Ovary (tissue), 9 donors: ENCODE data around the gene TAS2R41. TPM values are rescaled to one million over a fixed set of nuclear protein-coding genes. Genes with fewer than 3 reads are reported as not detected.
A peak's percentile ranks its signal among the peaks of the same experiment; 100 is the strongest.

Experiments used
- DNase-seq, 5 donors: peaks; one replicate each; pipeline ENCODE4 v3.0.0-alpha.2; 2019 to 2020
- H3K27ac ChIP-seq, 2 donors: fragments of 200-600 bp; one replicate each; pipeline versions ENCODE4 v1.5.1 to v1.8.0; 2019 to 2022
- H3K27me3 ChIP-seq: fragments of 200-600 bp; one replicate; pipeline ENCODE4 v1.8.0; 2022
- H3K36me3 ChIP-seq: fragments of 200-600 bp; sonication (generic); one replicate; pipeline ENCODE4 v1.5.1; 2019
- H3K4me1 ChIP-seq: one replicate; pipeline ENCODE4 v1.8.1; 2013; ENCODE audit warnings: mild to moderate bottlenecking, moderate library complexity; ENCODE audit not compliant: insufficient read depth
- H3K4me3 ChIP-seq: fragments of 200-600 bp; sonication (generic); one replicate; pipeline ENCODE4 v1.5.1; 2017
- H3K9me3 ChIP-seq, 2 donors: fragments of 200-600 bp in 1 of 2; sonication (generic) in 1 of 2; one replicate each; pipeline versions ENCODE4 v1.5.1 to v1.8.1; 2013 to 2019; ENCODE audit warnings: mild to moderate bottlenecking in 1 of 2, moderate library complexity in 1 of 2
- EP300 ChIP-seq: sonication (generic); formaldehyde crosslinking; IDR thresholded peaks from one replicate; pipeline ENCODE4 v1.6.1; 2017; ENCODE audit warnings: antibody characterized with exemption
- POLR2A ChIP-seq: fragments of 450-650 bp; IDR thresholded peaks from one replicate; pipeline ENCODE4 v1.6.1; 2017; ENCODE audit warnings: antibody characterized with exemption, mild to moderate bottlenecking, moderate library complexity
- whole genome bisulfite sequencing, 3 donors: extraction: QIAGEN DNeasy Blood & Tissue Kit in 1 of 3; methylation state at CpG; one replicate each; pipeline versions ENCODE4 v1.1.5 to v1.1.7; 2013 to 2017; 5-methylcytosine and 5-hydroxymethylcytosine counted together
- intact Hi-C, 4 donors: fragments of 100-400 bp; cut with DNase I; formaldehyde crosslinking; loops; one replicate each; pipeline versions ENCODE4 v1.11.0 to v1.15.1; 2022 to 2023
- polyA plus RNA-seq, 2 donors: library from polyadenylated mRNA; stranded (reverse); fragments of 200-250 nt in 1 of 2; fragments of 350-450 nt in 1 of 2; fragmentation: Illumina TruSeq in 1 of 2; extraction: RNeasy Lipid Tissue Mini Kit (QIAGEN cat#74804) in 1 of 2; gene quantifications; one replicate each; pipeline ENCODE4 v1.2.3, GENCODE V29; 2013 to 2014
- total RNA-seq, 7 donors: library from RNA; depleted of rRNA in 2 of 7; stranded (reverse); fragments of >200 nt in 2 of 7; fragmentation: NEBNext Ultra II Directional in 3 of 7; extraction: Animal tissue kit (Norgen Biotek cat#: 25700) in 3 of 7; gene quantifications; one replicate each; pipeline versions ENCODE4 v1.1.0 to v1.2.4, GENCODE V29; 2016 to 2023
- TF ChIP-seq, protein P1 (sequence below), 3 donors: fragments of 450-650 bp in 2 of 3; fragments of 200-600 bp in 1 of 3; IDR thresholded peaks; one replicate each; pipeline versions ENCODE4 v1.5.1 to v1.8.0; 2016 to 2022; ENCODE audit warnings: antibody characterized with exemption in 3 of 3, mild to moderate bottlenecking in 1 of 3
- donor health status: DM: no; HTN: no; CAD: no; lungs with moderate emphysema.
- donor health status: DM: no; HTN: no; CAD: no.
- donor health status: Bipolar disorder and iron deficiency.
- donor health status: DM: yes; HTN: yes; CAD: no.
- donor health status: DM: no; HTN: no; CAD: no.
- donor health status: DM: yes; HTN: yes; CAD: no.

Gene TAS2R41
- total and polyA plus RNA-seq, 9 donors = 0.50 TPM; not detected in 8

DNA sequence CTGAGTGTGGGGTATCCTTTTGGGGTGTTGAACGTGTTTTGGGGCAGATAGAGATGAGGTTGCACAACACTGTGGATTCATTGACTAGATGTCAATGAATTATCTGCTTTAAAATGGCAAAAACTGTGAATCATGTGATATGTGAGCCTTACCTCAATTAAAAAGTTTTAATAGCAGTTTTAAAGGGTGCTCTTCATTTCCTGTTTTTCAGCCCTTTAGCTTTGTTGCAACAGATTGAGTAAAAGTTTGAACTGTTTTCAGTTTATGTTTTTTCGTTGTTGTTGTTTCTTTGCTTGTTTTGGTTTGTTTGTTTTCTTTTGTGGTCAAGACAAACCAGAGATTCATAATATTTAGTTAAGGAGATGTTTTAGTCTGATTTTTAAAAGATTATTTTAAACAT, 9.4 kb downstream of the TAS2R41 start:
- intact Hi-C loops = no loop called here
- 55 to 75% (median 58%) methylated on average over 2 of the region's 2 CpGs for WGBS, 3 donors
- DNase-seq = no peak
- H3K36me3 ChIP-seq = no peaks in the 10 kb centered on the region
- H3K4me1 ChIP-seq = peaks cover 5% of the 10 kb centered on the region
- H3K4me3 ChIP-seq = no peak overlapping the region
- TF ChIP-seq EP300 (no peak), POLR2A (no peak)
- TF ChIP-seq, protein P1, sequence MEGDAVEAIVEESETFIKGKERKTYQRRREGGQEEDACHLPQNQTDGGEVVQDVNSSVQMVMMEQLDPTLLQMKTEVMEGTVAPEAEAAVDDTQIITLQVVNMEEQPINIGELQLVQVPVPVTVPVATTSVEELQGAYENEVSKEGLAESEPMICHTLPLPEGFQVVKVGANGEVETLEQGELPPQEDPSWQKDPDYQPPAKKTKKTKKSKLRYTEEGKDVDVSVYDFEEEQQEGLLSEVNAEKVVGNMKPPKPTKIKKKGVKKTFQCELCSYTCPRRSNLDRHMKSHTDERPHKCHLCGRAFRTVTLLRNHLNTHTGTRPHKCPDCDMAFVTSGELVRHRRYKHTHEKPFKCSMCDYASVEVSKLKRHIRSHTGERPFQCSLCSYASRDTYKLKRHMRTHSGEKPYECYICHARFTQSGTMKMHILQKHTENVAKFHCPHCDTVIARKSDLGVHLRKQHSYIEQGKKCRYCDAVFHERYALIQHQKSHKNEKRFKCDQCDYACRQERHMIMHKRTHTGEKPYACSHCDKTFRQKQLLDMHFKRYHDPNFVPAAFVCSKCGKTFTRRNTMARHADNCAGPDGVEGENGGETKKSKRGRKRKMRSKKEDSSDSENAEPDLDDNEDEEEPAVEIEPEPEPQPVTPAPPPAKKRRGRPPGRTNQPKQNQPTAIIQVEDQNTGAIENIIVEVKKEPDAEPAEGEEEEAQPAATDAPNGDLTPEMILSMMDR (IDR thresholded peaks at IDR 0.05) = no peak
- no peaks in the 10 kb centered on the region for H3K9me3 ChIP-seq
- H3K27me3 ChIP-seq = no peaks in the 10 kb centered on the region
- no peak overlapping the region for H3K27ac ChIP-seq

DNA sequence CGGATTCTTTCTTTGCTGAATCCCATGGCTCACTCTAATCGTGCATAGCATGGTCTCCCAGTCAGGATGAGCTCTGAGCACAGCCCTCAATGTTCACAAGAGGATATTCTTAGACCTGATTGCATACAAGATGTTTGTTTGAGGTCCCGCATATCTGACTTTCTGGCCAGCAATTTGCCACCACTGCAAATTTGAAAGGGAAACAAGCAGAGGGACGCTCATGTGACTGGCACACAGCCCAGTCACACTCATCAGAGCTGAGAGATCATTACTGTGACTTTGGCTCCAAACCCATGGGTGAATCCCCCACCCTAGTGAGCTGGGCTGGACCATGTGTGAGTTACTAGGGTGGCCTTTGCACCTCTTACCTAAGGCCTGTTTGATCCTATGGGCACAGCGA, 9.9 kb downstream of the TAS2R41 start:
- intact Hi-C loops = no loop called here
- 27 to 43% (median 29%) methylated on average over 5 of the region's 5 CpGs for WGBS, 3 donors
- H3K4me1 ChIP-seq = peaks cover 5% of the 10 kb centered on the region
- H3K9me3 ChIP-seq = no peaks in the 10 kb centered on the region
- H3K4me3 ChIP-seq = no peak overlapping the region
- no peaks in the 10 kb centered on the region for H3K36me3 ChIP-seq
- TF ChIP-seq, protein P1 (IDR thresholded peaks at IDR 0.05) = no peak
- TF ChIP-seq POLR2A (no peak), EP300 (no peak)
- H3K27ac ChIP-seq = no peak overlapping the region
- peak in 2 of 5 donors; percentile 22 to 31 for DNase-seq
- H3K27me3 ChIP-seq = no peaks in the 10 kb centered on the region

DNA sequence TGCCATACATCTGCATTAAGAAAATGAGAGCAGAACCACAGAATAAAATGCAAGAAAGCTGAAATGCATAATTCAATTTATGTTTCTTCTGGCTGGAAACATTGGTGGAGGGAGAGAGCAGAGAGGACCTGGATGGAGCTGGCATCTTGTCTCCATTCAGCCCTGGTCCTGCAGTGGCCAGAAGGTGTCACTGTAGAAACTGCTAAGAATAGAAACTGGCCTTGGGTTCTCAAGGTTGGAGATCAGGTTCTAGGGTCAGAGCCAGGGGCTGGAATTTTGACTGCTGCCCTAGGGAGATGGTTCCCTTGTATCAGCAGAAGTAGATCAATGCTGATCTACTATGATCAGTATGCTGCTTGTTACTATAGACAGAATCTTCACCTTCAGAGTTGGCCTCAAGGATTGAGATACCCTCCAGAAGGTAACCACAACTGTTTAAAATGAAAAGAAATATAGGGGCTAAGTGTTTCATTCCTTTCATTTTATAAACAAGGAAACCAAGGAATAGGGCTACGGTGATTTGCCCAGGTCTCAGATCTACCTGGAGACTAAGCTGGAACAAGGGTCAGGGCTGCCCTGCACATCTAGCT, 13.1 kb downstream of the TAS2R41 start:
- TF ChIP-seq EP300 = no peak
- TF ChIP-seq, protein P1 (IDR thresholded peaks at IDR 0.05) = no peak
- no peak for TF ChIP-seq POLR2A
- WGBS, 3 donors = 92 to 97% (median 96%) methylated on average over 1 of the region's 1 CpG
- H3K27me3 ChIP-seq = no peaks in the 10 kb centered on the region
- no peaks in the 10 kb centered on the region for H3K36me3 ChIP-seq
- no peak overlapping the region for H3K4me3 ChIP-seq
- H3K9me3 ChIP-seq = no peaks in the 10 kb centered on the region
- H3K27ac ChIP-seq = no peak overlapping the region
- intact Hi-C loops = no loop called here
- DNase-seq = no peak
- peaks cover 7% of the 10 kb centered on the region for H3K4me1 ChIP-seq

DNA sequence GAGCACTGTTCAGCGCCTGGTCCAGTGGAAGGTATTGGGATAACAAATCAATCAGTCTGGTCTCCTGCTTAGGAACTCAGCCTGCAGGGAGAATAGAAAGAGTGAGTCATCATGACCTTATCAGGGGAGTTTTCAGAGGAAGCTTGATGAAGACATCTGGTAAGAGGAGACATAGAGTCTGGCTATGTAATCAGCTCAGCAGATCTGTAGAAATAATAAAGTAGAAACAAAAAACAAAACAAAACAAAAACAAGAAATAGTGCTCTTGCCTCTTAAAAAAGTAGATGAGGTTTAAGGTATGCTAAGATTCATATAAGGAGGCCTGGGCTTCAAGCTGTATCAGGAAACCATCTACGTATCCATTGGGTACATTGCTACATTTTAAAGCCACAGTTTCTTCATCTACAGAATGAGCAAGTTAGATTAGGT, 14.4 kb downstream of the TAS2R41 start:
- no peaks in the 10 kb centered on the region for H3K27me3 ChIP-seq
- DNase-seq = no peak
- no peak overlapping the region for H3K4me3 ChIP-seq
- intact Hi-C loops = no loop called here
- H3K9me3 ChIP-seq = no peaks in the 10 kb centered on the region
- H3K27ac ChIP-seq = no peak overlapping the region
- no peaks in the 10 kb centered on the region for H3K36me3 ChIP-seq
- peaks cover 5% of the 10 kb centered on the region for H3K4me1 ChIP-seq
- TF ChIP-seq POLR2A = no peak
- TF ChIP-seq, protein P1 (IDR thresholded peaks at IDR 0.05) = no peak
- TF ChIP-seq EP300 = no peak
- WGBS, 3 donors = 90 to 95% (median 93%) methylated on average over 2 of the region's 2 CpGs
